DOHH2 (cell line): ENCODE measurements around the gene RGL3.

Experiments
- EZH2phosphoT487 ChIP-seq: fragments of 200-600 bp; sonication (generic); IDR thresholded peaks from 2 replicates; pipeline ENCODE4 v1.6.1; 2017; ENCODE audit warnings: borderline replicate concordance, mild to moderate bottlenecking, antibody characterized with exemption, low read length, moderate library complexity, mixed read lengths
- TF ChIP-seq, protein P1 (sequence below): fragments of 200-600 bp; sonication (generic); IDR thresholded peaks from one replicate; pipeline ENCODE4 v1.5.1; 2014; ENCODE audit warnings: antibody characterized with exemption, mild to moderate bottlenecking, low read depth, low read length; ENCODE audit not compliant: poor library complexity, severe bottlenecking

DNA sequence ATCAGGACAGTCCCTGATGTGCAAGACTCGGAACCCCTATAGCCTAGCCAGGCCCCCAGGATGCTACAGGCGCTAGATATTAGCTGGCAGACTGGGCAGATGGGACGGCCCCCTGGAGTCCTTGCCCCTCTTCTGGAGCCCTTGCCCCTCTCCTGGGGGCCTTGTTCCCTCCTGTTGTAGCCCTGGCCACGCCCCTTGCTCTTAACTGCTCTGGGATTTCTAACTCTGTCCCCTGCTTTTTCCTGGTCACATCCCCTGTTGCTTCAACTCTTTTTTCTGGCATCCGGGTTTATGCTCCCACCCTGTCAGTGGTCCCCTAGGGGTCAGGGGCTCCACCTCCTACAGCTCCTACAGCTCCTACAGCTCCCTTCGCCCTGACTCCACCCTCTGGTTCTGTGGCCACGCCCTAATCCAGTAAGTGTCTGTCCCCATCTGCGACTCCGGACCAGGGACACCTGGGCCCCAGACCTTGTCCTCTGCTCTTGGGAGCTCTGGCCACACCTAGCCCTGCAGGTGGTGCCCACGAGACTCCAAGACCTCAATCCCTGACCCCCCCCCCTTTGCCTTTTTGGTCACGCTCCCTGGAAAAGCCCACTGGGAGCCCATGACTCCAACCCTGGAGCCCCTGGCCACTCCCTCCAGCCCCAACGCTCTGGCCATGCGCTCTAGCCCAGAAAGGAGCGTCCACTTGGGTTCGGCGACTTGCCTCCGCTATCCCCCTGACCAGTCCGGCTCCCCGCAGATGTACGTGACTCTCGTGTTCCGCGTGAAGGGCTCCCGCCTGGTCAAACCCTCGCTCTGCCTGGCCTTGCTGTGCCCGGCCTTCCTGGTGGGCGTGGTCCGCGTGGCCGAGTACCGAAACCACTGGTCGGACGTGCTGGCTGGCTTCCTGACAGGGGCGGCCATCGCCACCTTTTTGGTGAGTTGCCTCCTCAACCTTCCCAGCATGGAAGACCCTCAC, 57.1 kb downstream of the RGL3 start:
- no peak for TF ChIP-seq EZH2phosphoT487
- TF ChIP-seq, protein P1, sequence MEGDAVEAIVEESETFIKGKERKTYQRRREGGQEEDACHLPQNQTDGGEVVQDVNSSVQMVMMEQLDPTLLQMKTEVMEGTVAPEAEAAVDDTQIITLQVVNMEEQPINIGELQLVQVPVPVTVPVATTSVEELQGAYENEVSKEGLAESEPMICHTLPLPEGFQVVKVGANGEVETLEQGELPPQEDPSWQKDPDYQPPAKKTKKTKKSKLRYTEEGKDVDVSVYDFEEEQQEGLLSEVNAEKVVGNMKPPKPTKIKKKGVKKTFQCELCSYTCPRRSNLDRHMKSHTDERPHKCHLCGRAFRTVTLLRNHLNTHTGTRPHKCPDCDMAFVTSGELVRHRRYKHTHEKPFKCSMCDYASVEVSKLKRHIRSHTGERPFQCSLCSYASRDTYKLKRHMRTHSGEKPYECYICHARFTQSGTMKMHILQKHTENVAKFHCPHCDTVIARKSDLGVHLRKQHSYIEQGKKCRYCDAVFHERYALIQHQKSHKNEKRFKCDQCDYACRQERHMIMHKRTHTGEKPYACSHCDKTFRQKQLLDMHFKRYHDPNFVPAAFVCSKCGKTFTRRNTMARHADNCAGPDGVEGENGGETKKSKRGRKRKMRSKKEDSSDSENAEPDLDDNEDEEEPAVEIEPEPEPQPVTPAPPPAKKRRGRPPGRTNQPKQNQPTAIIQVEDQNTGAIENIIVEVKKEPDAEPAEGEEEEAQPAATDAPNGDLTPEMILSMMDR = no peak
